Measurements from ENCODE around the gene NPY.

NPY gene

DNA sequence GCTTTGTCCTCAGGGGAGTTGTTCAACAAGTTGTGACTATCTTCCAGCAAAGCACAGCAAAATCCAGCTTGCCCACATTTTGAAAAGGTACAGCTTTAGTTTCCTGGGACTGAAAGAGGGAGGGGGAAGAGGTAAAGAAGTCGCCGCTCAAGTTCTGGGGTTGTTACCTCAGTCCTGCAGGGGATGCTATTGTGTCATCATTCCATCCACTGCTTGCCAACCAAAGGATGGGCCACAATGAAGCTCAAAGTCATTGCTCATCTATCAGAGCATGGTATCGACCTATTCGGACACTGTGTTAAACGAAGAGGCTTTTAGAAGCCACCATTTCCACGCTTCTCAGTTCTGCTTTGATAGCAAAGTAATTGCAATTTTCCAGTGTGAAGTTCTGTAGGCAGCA, 34.3 kb downstream of the NPY start:
- DNase-seq = no peak

DNA sequence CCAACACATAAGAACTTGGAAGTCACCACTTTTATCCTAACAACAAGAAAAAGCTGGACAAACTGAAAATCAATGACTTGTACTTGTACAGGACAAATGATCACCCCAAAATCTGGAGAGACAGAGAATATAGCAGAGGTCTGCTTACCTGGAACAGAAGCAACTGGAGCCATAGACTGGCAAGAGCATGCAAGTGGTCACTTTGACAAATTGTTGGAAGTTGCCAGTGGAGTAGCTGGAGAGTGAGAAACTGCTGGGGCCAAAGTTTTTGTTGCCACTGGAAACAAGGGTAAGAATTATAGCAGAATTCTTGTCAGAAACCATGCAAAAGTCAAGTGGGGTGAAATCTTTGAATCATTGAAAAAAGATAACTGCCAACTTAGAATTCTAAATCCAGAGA, 35.2 kb downstream of the NPY start:
- no peak for DNase-seq

- DNase-seq = no peak
Observed at GRCh38 chr7:24323961-24324480, 40.0 kb downstream of the NPY start.

DNA sequence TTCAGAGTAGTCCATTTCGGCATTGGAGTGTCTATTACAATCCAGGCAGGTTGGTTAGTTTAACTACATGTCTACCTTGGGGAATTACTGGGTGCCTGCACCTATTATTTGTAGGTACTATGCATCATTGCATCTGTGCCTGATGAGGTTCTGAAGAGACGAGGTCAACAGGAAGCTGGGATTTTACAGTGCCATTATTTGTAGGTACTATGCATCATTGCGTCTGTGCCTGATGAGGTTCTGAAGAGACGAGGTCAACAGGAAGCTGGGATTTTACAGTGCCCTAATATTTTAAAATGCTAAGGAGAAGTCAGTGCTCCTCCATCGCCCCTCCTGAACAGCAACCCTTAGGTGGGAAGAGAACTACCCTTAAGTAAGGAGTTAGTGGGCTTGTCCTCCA, 41.7 kb downstream of the NPY start:
- DNase-seq = no peak

- no peak for DNase-seq
Observed at GRCh38 chr7:24328050-24328449, 44.1 kb downstream of the NPY start.

DNA sequence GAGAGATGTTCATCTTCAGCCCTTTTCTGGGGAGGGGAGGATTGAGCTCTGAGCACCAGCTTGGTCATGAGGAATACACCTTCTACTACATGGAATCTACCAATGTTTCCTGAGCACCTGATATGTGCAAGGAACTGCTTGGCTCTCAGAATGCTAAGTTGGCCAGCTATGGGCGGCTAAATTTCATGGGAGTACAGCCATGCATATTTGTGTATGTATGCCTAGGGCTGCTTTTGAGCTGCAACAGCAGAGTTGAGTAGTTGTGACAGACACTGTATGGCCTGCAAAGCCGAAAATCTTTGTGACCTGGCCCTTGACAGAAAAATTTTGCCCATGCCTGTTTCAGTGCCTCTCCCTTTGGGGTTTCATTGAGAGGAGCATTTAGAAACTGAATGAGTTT, 44.9 kb downstream of the NPY start:
- DNase-seq = no peak

GRCh38 chr7:24334012-24334411, 50.0 kb downstream of the NPY start:
- no peak for DNase-seq

DNA sequence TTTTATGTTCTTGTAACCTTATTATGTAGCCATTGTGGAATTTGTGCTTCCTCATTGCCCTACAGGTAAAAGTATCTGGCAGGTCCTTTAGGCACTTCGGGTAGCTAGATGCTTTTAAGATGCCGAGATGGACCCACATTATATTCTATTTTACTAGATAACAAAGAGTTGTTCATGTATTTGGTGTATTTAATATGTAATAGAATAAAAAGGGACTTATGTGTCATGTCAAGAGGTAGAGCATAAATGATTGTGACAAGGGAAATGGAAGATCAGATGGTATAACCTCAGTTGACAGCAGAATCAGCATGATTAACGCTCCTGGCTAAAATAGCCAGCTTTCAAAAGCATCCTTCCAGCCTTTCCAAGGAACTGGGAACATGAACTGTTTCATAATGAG, 50.6 kb downstream of the NPY start:
- no peak for DNase-seq

DNA sequence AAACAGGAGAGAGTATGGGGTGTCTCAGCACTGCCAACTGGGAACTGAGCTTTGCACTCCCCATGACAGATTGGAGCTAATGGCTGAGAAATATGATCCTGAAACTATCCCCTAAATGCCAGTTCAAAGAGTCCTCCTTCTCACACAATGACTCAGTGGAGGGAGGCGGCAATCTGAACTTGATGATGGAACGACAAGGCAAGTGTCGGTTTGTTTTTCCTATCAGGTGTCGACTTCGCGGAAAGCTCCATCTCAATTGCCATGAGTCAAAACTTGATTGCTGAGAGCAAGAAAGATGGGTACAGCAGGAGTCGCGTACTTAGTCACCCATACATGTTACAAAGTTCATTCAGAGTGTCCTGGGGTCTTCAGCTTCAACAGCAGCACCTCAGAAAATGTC, 52.5 kb downstream of the NPY start:
- no peak for DNase-seq

GRCh38 chr7:24337180-24337579, 53.2 kb downstream of the NPY start:
- DNase-seq = no peak

- DNase-seq = no peak
Observed at GRCh38 chr7:24339575-24339974, 55.6 kb downstream of the NPY start.

- no peak for DNase-seq
Observed at GRCh38 chr7:24340727-24341126, 56.7 kb downstream of the NPY start.
